NCI-H2171 (cell line): ENCODE results near the gene TBX15.

Source experiments
- DNase-seq: peaks from one replicate; lab custom pipeline; 2025; lab: John Stamatoyannopoulos, UW

The TBX15 gene

GRCh38 chr1:119001181-119002027 is 13.3 kb upstream of the TBX15 start:
- no peak for DNase-seq

GRCh38 chr1:119000371-119001180 is 12.4 kb upstream of the TBX15 start:
- no peak for DNase-seq

DNA sequence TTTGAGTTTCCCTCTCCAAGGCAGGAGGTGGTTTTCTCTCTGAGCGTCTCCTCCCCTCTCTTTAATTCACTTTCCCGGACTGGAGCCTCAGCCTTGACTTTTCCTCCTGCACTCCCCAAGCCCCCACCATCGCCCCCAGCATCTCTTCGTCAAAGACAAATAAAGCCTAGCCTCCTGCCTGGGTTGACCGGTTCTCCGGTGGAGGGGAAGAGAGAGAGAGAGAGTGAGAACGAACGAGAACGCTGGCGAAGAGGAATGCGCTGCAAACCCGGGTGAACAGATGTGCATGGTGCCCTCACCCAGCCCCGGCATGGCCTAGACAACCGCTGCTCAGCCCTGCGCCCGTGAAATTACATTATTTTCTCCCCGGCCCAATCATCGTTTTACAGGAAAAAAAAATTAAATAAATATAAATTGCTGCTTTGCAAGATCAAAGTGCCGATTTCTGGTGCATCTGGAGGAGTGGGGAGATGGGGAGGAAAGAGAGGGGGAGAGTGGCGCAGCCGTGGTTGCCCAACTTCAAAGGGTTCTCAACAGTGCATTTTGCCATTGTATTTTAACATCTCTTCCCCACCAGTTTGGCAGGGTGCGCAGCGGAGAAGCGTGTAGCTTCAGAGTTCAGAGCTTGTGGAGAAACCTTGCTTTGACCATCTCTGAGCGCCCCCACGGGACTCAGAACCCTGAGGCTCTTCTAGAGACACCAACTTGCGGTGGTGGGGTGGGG is 11.4 kb upstream of the TBX15 start:
- DNase-seq: no peak

DNA sequence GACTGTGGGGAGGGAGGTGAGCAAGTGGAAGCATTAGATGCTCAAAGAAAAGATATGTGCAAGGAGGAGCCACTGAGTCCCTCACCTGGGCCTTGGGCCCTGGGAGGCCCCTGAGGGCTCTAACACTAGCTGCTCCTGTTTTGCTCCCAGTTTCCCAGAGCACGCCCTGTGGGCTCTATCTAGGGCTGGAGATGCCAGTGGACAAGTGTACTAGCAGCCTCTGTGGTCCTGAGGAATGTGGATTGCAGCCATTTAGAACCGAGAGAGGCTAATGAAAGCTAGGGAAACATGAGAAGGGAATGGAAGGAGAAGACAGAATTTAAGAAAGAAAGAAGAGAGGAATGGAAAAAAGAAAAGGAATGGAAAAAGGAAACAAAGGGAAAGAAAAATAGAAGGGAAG is 10.0 kb upstream of the TBX15 start:
- DNase-seq: no peak

DNA sequence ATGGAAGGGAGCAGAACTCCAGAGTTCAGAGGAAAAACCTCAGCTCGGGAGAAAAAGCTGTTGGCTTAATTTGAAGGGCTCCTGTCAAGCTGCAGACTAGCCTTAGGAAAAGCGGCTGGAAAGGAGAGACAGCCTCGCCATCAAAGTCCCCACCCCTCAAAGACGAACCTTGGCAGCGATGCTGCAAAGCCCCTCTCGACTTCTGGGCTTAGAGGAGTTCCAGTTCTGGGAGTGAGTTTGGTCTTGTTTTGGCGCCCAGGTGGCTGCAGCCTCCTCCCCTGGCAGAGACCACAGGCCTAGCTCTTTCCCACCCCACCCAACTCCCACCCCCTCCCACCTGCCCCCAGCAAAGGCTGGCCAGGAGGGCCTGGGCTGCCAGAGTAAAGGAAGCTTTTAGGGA is 9.1 kb upstream of the TBX15 start:
- DNase-seq: no peak

GRCh38 chr1:118995312-118996016 is 7.3 kb upstream of the TBX15 start:
- no peak for DNase-seq

GRCh38 chr1:118993700-118994026 is 5.5 kb upstream of the TBX15 start:
- DNase-seq: no peak

DNA sequence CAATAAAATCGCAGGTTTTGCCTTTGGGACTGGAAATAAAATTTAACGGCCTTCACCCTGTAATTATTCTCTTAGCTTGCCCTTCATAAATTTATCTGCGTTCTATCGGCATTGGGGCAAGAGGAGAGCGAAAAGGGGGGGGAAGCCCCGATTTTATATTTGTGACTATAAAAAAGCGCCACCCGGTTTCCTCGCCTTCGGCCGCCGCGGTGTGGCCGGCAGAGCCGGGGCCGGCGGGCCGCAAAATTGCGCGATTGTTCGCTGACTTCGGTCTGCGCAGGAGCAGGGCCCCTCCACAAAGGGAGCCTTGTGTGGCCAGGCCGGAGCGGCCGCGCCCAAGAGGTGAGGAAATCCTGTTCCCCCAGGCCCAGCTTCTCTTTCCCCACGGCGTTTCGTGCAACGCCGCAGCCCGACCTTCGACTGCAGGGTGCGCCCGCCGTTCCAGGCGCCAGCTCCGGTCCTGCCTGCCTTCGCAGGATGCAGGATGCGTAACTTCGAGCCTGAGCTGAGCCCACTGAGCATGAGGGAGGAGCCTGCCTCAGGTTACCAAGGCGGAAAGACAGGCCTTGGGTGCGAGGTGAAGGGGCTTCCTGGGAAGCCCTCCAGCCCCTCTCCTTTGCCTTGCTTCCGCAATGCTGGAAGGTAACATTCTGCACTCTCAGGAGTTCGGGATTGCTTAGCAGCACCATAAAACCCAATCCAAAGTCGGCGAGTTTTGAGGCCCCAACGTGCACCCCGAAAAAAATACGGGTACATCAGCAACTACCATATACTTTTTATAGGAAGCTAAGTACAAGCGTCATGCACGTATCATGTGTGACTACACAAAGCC is 4.9 kb upstream of the TBX15 start:
- DNase-seq: no peak

DNA sequence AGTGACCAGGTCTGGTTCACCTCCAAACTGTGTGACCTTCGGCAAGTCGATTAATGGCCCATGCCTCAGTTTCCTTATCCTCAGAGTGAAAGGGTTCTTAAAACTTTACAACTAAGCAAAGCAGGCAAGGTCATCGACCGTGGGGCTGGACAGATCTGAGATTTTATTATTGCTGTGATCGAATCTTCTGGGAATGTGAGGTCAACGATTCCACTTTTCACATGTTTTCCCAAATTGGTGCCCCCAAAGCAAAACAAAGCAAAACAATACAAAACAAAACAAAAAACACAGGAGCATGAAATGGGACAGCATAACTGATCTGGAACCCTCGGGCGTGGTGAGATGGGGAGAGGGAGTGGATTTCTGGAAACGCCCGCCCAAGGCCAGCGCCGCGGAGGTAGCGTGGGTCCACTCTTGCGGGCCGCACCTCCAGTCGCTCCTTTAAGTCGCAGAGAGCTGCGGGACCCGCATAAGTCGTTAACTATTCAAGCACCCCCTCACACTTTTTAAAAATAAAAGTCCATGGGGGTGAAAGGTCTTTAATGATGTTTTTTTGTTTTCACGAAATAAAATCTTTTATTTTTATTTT is 4.2 kb upstream of the TBX15 start:
- DNase-seq: no peak

- no peak for DNase-seq
These were observed 3.3 kb upstream of the TBX15 start for GRCh38 chr1:118991448-118991847.

DNA sequence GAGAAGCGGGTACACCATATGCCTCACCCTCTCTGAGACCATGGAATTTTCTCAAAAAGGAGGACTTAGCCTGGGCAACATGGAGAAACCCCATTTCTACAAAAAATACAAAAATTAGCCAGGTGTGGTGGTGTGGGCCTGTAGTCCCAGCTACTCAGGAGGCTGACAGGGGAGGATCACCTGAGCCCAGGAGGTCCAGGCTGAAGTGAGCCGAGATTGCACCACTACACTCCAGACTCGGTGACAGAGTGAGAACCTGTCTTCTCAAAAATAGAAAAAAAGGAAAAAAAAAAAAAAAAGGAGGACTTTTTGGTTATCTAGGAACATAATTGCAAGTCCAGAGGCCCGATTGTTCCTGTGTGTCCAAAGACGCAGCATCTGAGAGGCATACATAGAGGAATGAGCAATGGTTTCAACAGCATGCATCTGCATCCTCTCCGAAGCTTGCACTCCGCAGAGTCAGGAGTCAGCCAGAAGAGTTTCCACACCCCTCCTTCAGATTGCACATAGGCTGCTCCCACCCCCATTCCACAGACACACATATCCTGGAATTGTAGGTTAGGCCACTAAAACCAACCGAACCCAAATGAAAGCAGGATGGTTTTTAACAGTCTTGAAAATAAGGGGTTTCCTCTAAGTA is 2.5 kb upstream of the TBX15 start:
- no peak for DNase-seq

GRCh38 chr1:118989878-118990378 is 1.8 kb upstream of the TBX15 start:
- DNase-seq: no peak

- no peak for DNase-seq
These were observed 1.1 kb upstream of the TBX15 start for GRCh38 chr1:118989006-118989815.

GRCh38 chr1:118987468-118988185 is 516 bp downstream of the TBX15 start:
- no peak for DNase-seq

DNA sequence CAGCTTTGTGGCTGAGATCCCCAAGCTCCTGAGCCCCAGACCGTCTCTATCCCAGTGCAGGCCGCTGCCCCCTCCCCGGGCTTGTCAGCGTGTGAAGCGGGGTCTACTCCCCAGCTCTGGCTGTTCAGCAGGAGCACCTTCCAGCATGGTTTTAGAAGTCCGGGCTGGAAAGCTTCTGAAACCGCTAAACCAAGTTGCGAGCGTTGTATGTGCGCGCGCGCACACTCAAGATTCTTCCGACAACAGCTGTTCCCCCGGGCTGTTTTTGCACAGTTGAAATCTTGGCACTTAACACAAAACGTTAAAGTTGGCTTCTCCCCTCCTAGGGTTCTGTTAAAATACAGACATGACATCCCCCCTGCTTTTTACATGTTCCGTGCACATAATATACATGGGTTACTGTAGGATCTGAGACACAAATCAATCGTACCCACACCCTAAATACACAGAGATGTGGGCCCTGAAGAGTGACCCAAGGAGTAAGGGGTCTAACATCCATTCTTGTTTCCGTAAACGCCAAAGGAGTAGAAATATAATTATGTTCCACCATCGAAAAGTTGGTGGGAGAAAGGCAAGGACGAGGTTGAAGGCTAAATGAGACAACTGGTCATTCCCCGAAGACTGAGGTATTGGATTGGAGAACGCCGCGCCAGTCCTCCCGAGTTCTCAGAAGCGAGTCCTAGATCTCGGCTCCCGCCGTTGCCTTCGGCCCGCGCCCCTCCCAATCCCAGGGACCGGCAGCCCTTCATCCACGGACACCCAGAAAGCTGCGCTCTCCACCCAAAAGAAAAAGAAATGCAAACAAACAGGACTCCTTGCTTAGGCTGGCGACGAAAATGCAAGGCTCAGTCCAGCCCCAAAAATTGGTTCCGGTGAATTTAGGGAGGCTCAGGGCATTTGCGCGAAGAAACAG is 1.3 kb downstream of the TBX15 start:
- no peak for DNase-seq

DNA sequence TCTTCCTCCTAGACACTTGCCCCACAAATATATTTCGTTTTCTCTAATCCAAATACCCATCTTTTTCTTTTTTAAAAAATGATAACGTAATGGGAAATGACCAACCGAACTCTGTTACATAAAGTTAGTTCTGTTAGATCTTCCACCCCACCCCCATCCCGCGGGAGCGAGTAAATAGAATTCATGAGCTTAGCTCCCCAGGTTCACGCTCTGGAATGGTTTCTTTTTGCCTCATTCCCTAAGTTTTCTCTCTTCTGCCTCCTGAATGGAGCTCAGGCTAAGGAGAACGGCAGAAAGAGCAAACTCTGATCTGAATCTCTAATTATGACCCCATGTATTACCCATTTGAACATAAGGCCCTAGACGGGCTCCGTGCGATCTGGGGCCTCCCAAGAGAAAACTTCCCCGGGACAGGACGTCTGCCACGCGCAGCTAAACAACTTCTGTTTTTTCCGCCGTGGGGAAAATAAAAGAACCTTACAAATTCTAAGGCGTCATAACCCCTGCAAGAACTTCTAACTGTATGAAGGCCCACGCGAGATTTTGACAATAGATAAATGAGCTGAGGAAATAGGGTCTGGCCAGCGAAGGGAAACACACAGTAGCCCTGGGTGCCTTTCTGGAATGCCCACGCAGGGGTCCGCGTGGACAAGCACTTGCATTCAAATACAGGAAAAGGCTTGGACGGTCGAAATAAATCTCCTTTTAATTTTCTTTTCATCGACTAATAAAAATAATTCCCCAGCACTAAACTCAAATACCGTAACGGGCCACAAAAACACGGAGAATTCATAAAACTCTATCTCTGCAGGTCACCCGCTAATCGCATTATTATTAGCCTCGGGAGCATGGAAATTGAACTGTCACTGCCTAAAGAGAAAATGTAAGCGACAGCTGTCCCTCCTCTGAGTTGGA is 2.2 kb downstream of the TBX15 start:
- no peak for DNase-seq
